WTC11 (cell line): Measurements from ENCODE around the gene TTI1. TPM values are rescaled to one million over a fixed set of nuclear protein-coding genes. Genes with fewer than 3 reads are reported as not detected.

Experiments used
- ATAC-seq: fragments of 200-7000 bp; cut with Tn5 transposase; 2 replicates; pipeline ENCODE4 v1.10.0; 2021; ENCODE audit warnings: mild to moderate bottlenecking, moderate library complexity
- CTCF ChIA-PET: fragments of 300-600 bp; sonication (Branson Sonifier 250); formaldehyde crosslinking; loops from one replicate; lab custom pipeline; 2021; ENCODE audit warnings: antibody characterized with exemption; lab: Charles Lee
- POLR2A ChIA-PET: fragments of 350-600 bp; sonication (Branson Sonifier 250); formaldehyde crosslinking; loops from one replicate; lab custom pipeline; 2021; ENCODE audit warnings: antibody characterized with exemption; lab: Charles Lee
- DNase-seq: peaks from one replicate; pipeline ENCODE4 v3.0.0; 2021; ENCODE audit warnings: low spot score
- H3K27ac Mint-ChIP-seq: 2 replicates; pipeline ENCODE4 v1.8.0; 2021; ENCODE audit warnings: mixed read lengths
- H3K27me3 Mint-ChIP-seq: 2 replicates; pipeline ENCODE4 v1.8.0; 2021; ENCODE audit warnings: low read depth, mild to moderate bottlenecking, moderate library complexity, mixed read lengths
- H3K36me3 Mint-ChIP-seq: 2 replicates; pipeline ENCODE4 v1.8.0; 2021; ENCODE audit warnings: mixed read lengths
- H3K4me1 Mint-ChIP-seq: 2 replicates; pipeline ENCODE4 v1.8.0; 2022; ENCODE audit warnings: mixed read lengths
- H3K4me3 Mint-ChIP-seq: 2 replicates; pipeline ENCODE4 v1.8.0; 2021; ENCODE audit warnings: mild to moderate bottlenecking, moderate library complexity, mixed read lengths
- H3K9me3 Mint-ChIP-seq: 2 replicates; pipeline ENCODE4 v1.8.0; 2021; ENCODE audit warnings: mixed read lengths
- CDX4 ChIP-seq: fragments of 250-450 bp; sonication (Bioruptor Pico); IDR thresholded peaks from 2 replicates; pipeline ENCODE4 v1.9.0; 2021; ENCODE audit warnings: moderate library complexity, mild to moderate bottlenecking, inconsistent platforms, borderline replicate concordance
- ERG ChIP-seq: fragments of 250-450 bp; sonication (Bioruptor Pico); IDR thresholded peaks from 2 replicates; pipeline ENCODE4 v1.8.0; 2021; ENCODE audit warnings: mild to moderate bottlenecking
- ETV6 ChIP-seq: sonication (generic); formaldehyde crosslinking; IDR thresholded peaks from 2 replicates; pipeline ENCODE4 v1.8.1; 2022; ENCODE audit warnings: mild to moderate bottlenecking, missing genetic modification reagents
- FOXP1 ChIP-seq: sonication (generic); formaldehyde crosslinking; IDR thresholded peaks from 2 replicates; pipeline ENCODE4 v1.8.0; 2022; ENCODE audit warnings: missing genetic modification reagents, mild to moderate bottlenecking, moderate library complexity, borderline replicate concordance
- IRF2 ChIP-seq: sonication (generic); formaldehyde crosslinking; IDR thresholded peaks from 2 replicates; pipeline ENCODE4 v1.8.0; 2022; ENCODE audit warnings: low read depth, missing genetic modification reagents, borderline replicate concordance
- MXD4 ChIP-seq: fragments of 250-450 bp; sonication (Bioruptor Pico); IDR thresholded peaks from 2 replicates; pipeline ENCODE4 v1.8.0; 2021; ENCODE audit warnings: mild to moderate bottlenecking, moderate library complexity, borderline replicate concordance
- MYBL2 ChIP-seq: sonication (generic); formaldehyde crosslinking; IDR thresholded peaks from 2 replicates; pipeline ENCODE4 v1.8.1; 2023; ENCODE audit warnings: mild to moderate bottlenecking, moderate library complexity, missing genetic modification reagents
- NR2C2 ChIP-seq: sonication (generic); formaldehyde crosslinking; IDR thresholded peaks from 2 replicates; pipeline ENCODE4 v1.8.0; 2022; ENCODE audit warnings: mild to moderate bottlenecking, missing genetic modification reagents
- OVOL2 ChIP-seq: fragments of 250-450 bp; sonication (Bioruptor Pico); IDR thresholded peaks from 2 replicates; pipeline ENCODE4 v1.9.0; 2021; ENCODE audit warnings: mild to moderate bottlenecking, borderline replicate concordance
- USF1 ChIP-seq: sonication (generic); formaldehyde crosslinking; IDR thresholded peaks from 2 replicates; pipeline ENCODE4 v1.8.0; 2022; ENCODE audit warnings: mild to moderate bottlenecking, missing genetic modification reagents
- ZNF232 ChIP-seq: sonication (generic); formaldehyde crosslinking; IDR thresholded peaks from 2 replicates; pipeline ENCODE4 v1.8.0; 2022; ENCODE audit warnings: mild to moderate bottlenecking, missing genetic modification reagents
- ZNF281 ChIP-seq: sonication (generic); formaldehyde crosslinking; IDR thresholded peaks from 2 replicates; pipeline ENCODE4 v1.8.0; 2023; ENCODE audit warnings: mild to moderate bottlenecking, missing genetic modification reagents
- ZNF317 ChIP-seq: sonication (generic); formaldehyde crosslinking; IDR thresholded peaks from 2 replicates; pipeline ENCODE4 v1.8.1; 2023; ENCODE audit warnings: low read depth, mild to moderate bottlenecking, moderate library complexity, missing genetic modification reagents, borderline replicate concordance
- ZNF671 ChIP-seq: fragments of 250-450 bp; sonication (Bioruptor Pico); IDR thresholded peaks from 2 replicates; pipeline ENCODE4 v1.8.0; 2021; ENCODE audit warnings: mild to moderate bottlenecking
- ZSCAN18 ChIP-seq: fragments of 250-450 bp; sonication (Bioruptor Pico); IDR thresholded peaks from 2 replicates; pipeline ENCODE4 v2.1.2; 2022; ENCODE audit warnings: mild to moderate bottlenecking, moderate library complexity
- total RNA-seq: library from RNA; stranded (reverse); gene quantifications from 3 replicates; pipeline ENCODE4 v1.2.3, GENCODE V29; 2021
- TF ChIP-seq, protein P1 (sequence below): sonication (generic); formaldehyde crosslinking; IDR thresholded peaks from 2 replicates; pipeline ENCODE4 v1.8.1; 2022; ENCODE audit warnings: mild to moderate bottlenecking, missing genetic modification reagents, moderate library complexity, borderline replicate concordance
- TF ChIP-seq, protein P2 (sequence below): fragments of 250-450 bp; sonication (Bioruptor Pico); conservative IDR thresholded peaks from 2 replicates; pipeline ENCODE4 v1.9.0; 2021; ENCODE audit warnings: mild to moderate bottlenecking

The TTI1 gene
- total RNA-seq, 1 experiment from 2014 or later = 43.5 TPM

GRCh38 chr20:37981568-37981967, 51.7 kb downstream of the TTI1 start:
- ATAC-seq (no peak), DNase-seq (no peak)
- H3K9me3 Mint-ChIP-seq = no peaks in the 10 kb centered on the region
- ChIA-PET POLR2A (interaction anchor here (0.6 kb wide), 1 partner anchor 119 kb away, joined by 4 read pairs; no protein-coding TSS in a partner anchor), CTCF (interaction anchor here (0.7 to 3.3 kb wide), 16 partner anchors 10 to 92 kb away, joined by 3 to 32 read pairs (median 4); partner anchors contain the start of gene VSTM2L)
- TF ChIP-seq MYBL2 (no peak), ETV6 (CRISPR knock-in tag) (no peak), CDX4 (CRISPR knock-in tag) (no peak), OVOL2 (no peak), ZNF671 (CRISPR knock-in tag) (no peak), NR2C2 (CRISPR knock-in tag) (no peak)
- TF ChIP-seq, protein P1, sequence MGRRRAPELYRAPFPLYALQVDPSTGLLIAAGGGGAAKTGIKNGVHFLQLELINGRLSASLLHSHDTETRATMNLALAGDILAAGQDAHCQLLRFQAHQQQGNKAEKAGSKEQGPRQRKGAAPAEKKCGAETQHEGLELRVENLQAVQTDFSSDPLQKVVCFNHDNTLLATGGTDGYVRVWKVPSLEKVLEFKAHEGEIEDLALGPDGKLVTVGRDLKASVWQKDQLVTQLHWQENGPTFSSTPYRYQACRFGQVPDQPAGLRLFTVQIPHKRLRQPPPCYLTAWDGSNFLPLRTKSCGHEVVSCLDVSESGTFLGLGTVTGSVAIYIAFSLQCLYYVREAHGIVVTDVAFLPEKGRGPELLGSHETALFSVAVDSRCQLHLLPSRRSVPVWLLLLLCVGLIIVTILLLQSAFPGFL (CRISPR knock-in tag) = 0 out of 2 replicates have a peak, but pooled peaks have one; percentile 22
- no peak overlapping the region for H3K4me3 Mint-ChIP-seq
- no peaks in the 10 kb centered on the region; the same call in 1 of the 2 replicates for H3K27me3 Mint-ChIP-seq
- peaks cover 15% of the 10 kb centered on the region for H3K4me1 Mint-ChIP-seq
- peaks cover 16% of the 10 kb centered on the region for H3K36me3 Mint-ChIP-seq
- H3K27ac Mint-ChIP-seq = no peak overlapping the region; the same call in 1 of the 2 replicates

- Mint-ChIP-seq H3K27me3 (no peaks in the 10 kb centered on the region; the same call in 1 of the 2 replicates), H3K9me3 (no peaks in the 10 kb centered on the region), H3K36me3 (peaks cover 16% of the 10 kb centered on the region), H3K27ac (no peak overlapping the region), H3K4me1 (peaks cover 19% of the 10 kb centered on the region), H3K4me3 (no peak overlapping the region)
- peak; percentile 62 for ATAC-seq
- TF ChIP-seq ZSCAN18 (no peak), USF1 (no peak), ZNF317 (CRISPR knock-in tag) (no peak), MXD4 (CRISPR knock-in tag) (no peak), ZNF671 (CRISPR knock-in tag) (no peak), IRF2 (CRISPR knock-in tag) (no peak), FOXP1 (CRISPR knock-in tag) (no peak), ERG (CRISPR knock-in tag) (no peak), ZNF232 (no peak), ZNF281 (CRISPR knock-in tag) (no peak)
- TF ChIP-seq, protein P1 (CRISPR knock-in tag) = no peak
- TF ChIP-seq, protein P2, sequence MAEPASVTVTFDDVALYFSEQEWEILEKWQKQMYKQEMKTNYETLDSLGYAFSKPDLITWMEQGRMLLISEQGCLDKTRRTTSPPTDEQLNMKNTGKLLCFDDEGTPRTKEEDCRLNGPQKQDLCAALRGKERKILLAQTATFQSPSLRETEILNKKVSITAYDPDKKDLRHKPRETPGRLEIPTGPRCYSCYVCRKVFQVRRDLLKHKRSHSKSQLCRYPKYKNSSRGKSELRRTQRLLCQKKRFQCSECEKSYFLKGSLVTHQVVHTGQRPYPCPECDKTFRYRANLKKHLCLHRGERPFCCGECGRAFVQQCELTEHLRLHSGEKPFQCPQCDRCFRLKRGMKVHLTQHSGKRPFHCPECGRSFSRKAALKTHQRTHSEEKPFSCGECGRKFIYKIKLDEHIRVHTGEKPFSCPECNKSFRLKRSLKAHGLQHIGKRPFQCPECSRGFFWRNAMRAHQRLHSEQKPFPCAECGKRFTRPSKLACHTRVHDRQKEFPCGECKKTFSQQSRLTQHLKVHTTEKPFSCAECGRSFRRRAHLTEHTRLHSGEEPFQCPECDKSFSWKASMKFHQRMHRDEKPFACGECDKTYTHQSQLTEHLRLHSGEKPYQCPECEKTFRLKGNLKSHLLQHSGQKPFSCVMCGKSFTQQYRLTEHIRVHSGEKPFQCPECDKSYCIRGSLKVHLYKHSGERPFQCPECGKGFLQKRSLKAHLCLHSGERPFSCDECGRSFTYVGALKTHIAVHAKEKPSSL (CRISPR knock-in tag) = no peak
- DNase-seq = no peak
- CTCF ChIA-PET = interaction anchor here (0.7 to 3.3 kb wide), 18 partner anchors 9 to 417 kb away, joined by 3 to 32 read pairs (median 4); partner anchors contain the start of gene VSTM2L
- POLR2A ChIA-PET = interaction anchor here (0.6 kb wide), 1 partner anchor 118 kb away, joined by 4 read pairs; no protein-coding TSS in a partner anchor
Measured at GRCh38 chr20:37980876-37981275, 52.4 kb downstream of the TTI1 start.
